ENCODE data around the gene KCTD13. TPM values are rescaled to one million over a fixed set of nuclear protein-coding genes. Genes with fewer than 3 reads are reported as not detected.

KCTD13 gene
- total RNA-seq, 1 donor from 2014 or later: 44.4 TPM

GRCh38 chr16:29906520-29907244 is 19.3 kb downstream of the KCTD13 start:
- Mint-ChIP-seq H3K4me1 (no peaks in the 10 kb centered on the region), H3K36me3 (ENCODE audit: low read depth) (peaks cover 8% of the 10 kb centered on the region), H3K4me3 (no peak overlapping the region), H3K27ac (no peak overlapping the region), H3K27me3 (peaks cover 3% of the 10 kb centered on the region), H3K9me3 (no peaks in the 10 kb centered on the region)
- DNase-seq (no peak), ATAC-seq (ENCODE audit: low read depth) (no peak)
- TF ChIP-seq CTCF (IDR thresholded peaks at IDR 0.05): no peak
- ChIA-PET CTCF (no interaction called here), POLR2A (no interaction called here)
- intact Hi-C loops (cut with micrococcal nuclease): no loop called here

- CTCF ChIA-PET: no interaction called here
- ATAC-seq (ENCODE audit: low read depth) (no peak), DNase-seq (no peak)
- H3K27ac Mint-ChIP-seq: no peak overlapping the region
- H3K4me3 Mint-ChIP-seq: no peak overlapping the region
- H3K36me3 Mint-ChIP-seq (ENCODE audit: low read depth): peaks cover 8% of the 10 kb centered on the region
- no peak for TF ChIP-seq CTCF (IDR thresholded peaks at IDR 0.05)
- H3K4me1 Mint-ChIP-seq: peaks cover 1% of the 10 kb centered on the region
- peaks cover 5% of the 10 kb centered on the region for H3K27me3 Mint-ChIP-seq
- intact Hi-C loops (cut with micrococcal nuclease): no loop called here
- no peaks in the 10 kb centered on the region for H3K9me3 Mint-ChIP-seq
- POLR2A ChIA-PET: no interaction called here
Measured at GRCh38 chr16:29905668-29906067, 20.4 kb downstream of the KCTD13 start.

GRCh38 chr16:29904947-29905346 is 21.1 kb downstream of the KCTD13 start:
- no peaks in the 10 kb centered on the region for H3K9me3 Mint-ChIP-seq
- no peak overlapping the region for H3K4me3 Mint-ChIP-seq
- H3K4me1 Mint-ChIP-seq: peaks cover 5% of the 10 kb centered on the region
- CTCF ChIA-PET: no interaction called here
- peaks cover 8% of the 10 kb centered on the region for H3K36me3 Mint-ChIP-seq (ENCODE audit: low read depth)
- POLR2A ChIA-PET: no interaction called here
- ATAC-seq (ENCODE audit: low read depth): no peak
- peaks cover 8% of the 10 kb centered on the region for H3K27me3 Mint-ChIP-seq
- no peak overlapping the region for H3K27ac Mint-ChIP-seq
- no peak for TF ChIP-seq CTCF (IDR thresholded peaks at IDR 0.05)
- no peak for DNase-seq
- intact Hi-C loops (cut with micrococcal nuclease): no loop called here

- peaks cover 12% of the 10 kb centered on the region for H3K27me3 Mint-ChIP-seq
- POLR2A ChIA-PET: no interaction called here
- DNase-seq (no peak), ATAC-seq (ENCODE audit: low read depth) (no peak)
- H3K9me3 Mint-ChIP-seq: no peaks in the 10 kb centered on the region
- intact Hi-C loops (cut with micrococcal nuclease): no loop called here
- CTCF ChIA-PET: no interaction called here
- H3K4me1 Mint-ChIP-seq: peaks cover 5% of the 10 kb centered on the region
- H3K27ac Mint-ChIP-seq: no peak overlapping the region
- no peak overlapping the region for H3K4me3 Mint-ChIP-seq
- TF ChIP-seq CTCF (IDR thresholded peaks at IDR 0.05): no peak
- peaks cover 8% of the 10 kb centered on the region for H3K36me3 Mint-ChIP-seq (ENCODE audit: low read depth)
Measured at GRCh38 chr16:29903590-29903989, 22.4 kb downstream of the KCTD13 start.

- Mint-ChIP-seq H3K27me3 (peaks cover 26% of the 10 kb centered on the region), H3K36me3 (ENCODE audit: low read depth) (peaks cover 3% of the 10 kb centered on the region), H3K27ac (no peak overlapping the region), H3K4me3 (no peak overlapping the region), H3K4me1 (peaks cover 5% of the 10 kb centered on the region), H3K9me3 (no peaks in the 10 kb centered on the region)
- ChIA-PET POLR2A (interaction anchor here (0.5 to 1.1 kb wide), 2 partner anchors 97 to 149 kb away, joined by 3 read pairs; no protein-coding TSS in a partner anchor), CTCF (no interaction called here)
- DNase-seq (no peak), ATAC-seq (ENCODE audit: low read depth) (no peak)
- intact Hi-C loops (cut with micrococcal nuclease): no loop called here
- TF ChIP-seq CTCF (IDR thresholded peaks at IDR 0.05): no peak
Measured at GRCh38 chr16:29901607-29901945, 24.4 kb downstream of the KCTD13 start.
